ENCODE results near the gene PACS2. TPM values are rescaled to one million over a fixed set of nuclear protein-coding genes. Genes with fewer than 3 reads are reported as not detected.

Gene PACS2
- total RNA-seq, 1 donor from 2014 or later = 34.6 TPM

GRCh38 chr14:105398044-105398725, 83.6 kb downstream of the PACS2 start, which contains the start of gene TEX22:
Gene TEX22, plus strand, starts transcription at chr14:105398538. Its CDS starts 803 bp downstream, at chr14:105399341.
- intact Hi-C loops (cut with micrococcal nuclease) = loop anchor here (1.0 to 5.0 kb wide), 2 partner anchors 93 to 96 kb away; partner anchors contain the start of genes BRF1 and TEDC1

- intact Hi-C loops (cut with micrococcal nuclease) = loop anchor here (1.0 to 5.0 kb wide), 2 partner anchors 92 to 97 kb away; partner anchors contain the start of genes BRF1 and TEDC1
These were observed 84.3 kb downstream of the PACS2 start for GRCh38 chr14:105398726-105399465.

- intact Hi-C loops (cut with micrococcal nuclease) = loop anchor here (5.0 kb wide), 1 partner anchor 97 kb away; the partner anchor contains the start of gene BRF1
These were observed 84.9 kb downstream of the PACS2 start for GRCh38 chr14:105399466-105399775.

GRCh38 chr14:105400016-105400415, 85.5 kb downstream of the PACS2 start:
- intact Hi-C loops (cut with micrococcal nuclease) = no loop called here

- intact Hi-C loops (cut with micrococcal nuclease) = no loop called here
These were observed 87.2 kb downstream of the PACS2 start for GRCh38 chr14:105401699-105402098.

- intact Hi-C loops (cut with micrococcal nuclease) = no loop called here
These were observed 94.0 kb downstream of the PACS2 start for GRCh38 chr14:105408592-105408991.

- intact Hi-C loops (cut with micrococcal nuclease) = no loop called here
These were observed 94.8 kb downstream of the PACS2 start for GRCh38 chr14:105409364-105409763.

- intact Hi-C loops (cut with micrococcal nuclease) = no loop called here
These were observed 96.1 kb downstream of the PACS2 start for GRCh38 chr14:105410642-105411016.

- intact Hi-C loops (cut with micrococcal nuclease) = no loop called here
These were observed 96.7 kb downstream of the PACS2 start for GRCh38 chr14:105411017-105411941.

- intact Hi-C loops (cut with micrococcal nuclease) = no loop called here
These were observed 97.6 kb downstream of the PACS2 start for GRCh38 chr14:105411985-105412770.

GRCh38 chr14:105412771-105413543, 98.4 kb downstream of the PACS2 start:
- intact Hi-C loops (cut with micrococcal nuclease) = no loop called here

- intact Hi-C loops (cut with micrococcal nuclease) = no loop called here
These were observed 99.0 kb downstream of the PACS2 start for GRCh38 chr14:105413544-105413886.

GRCh38 chr14:105414456-105415371, 100.2 kb downstream of the PACS2 start:
- intact Hi-C loops (cut with micrococcal nuclease) = loop anchor here (2.0 kb wide), 1 partner anchor 44 kb away; no protein-coding TSS in a partner anchor

- intact Hi-C loops (cut with micrococcal nuclease) = loop anchor here (2.0 kb wide), 1 partner anchor 45 kb away; no protein-coding TSS in a partner anchor
These were observed 101.2 kb downstream of the PACS2 start for GRCh38 chr14:105415481-105416428.

- intact Hi-C loops (cut with micrococcal nuclease) = no loop called here
These were observed 102.1 kb downstream of the PACS2 start for GRCh38 chr14:105416671-105417070.

- intact Hi-C loops (cut with micrococcal nuclease) = loop anchor here (2.0 kb wide), 1 partner anchor 73 kb away; the partner anchor contains the start of gene TEDC1
These were observed 103.2 kb downstream of the PACS2 start for GRCh38 chr14:105417690-105418121.

All from T-helper 2 cell treated with Interferon-gamma antibody and Interleukin-4, amounts not matched to agents 100 ng/mL and 5 ng/mL, for 36 hours (primary cell).